ENCODE measurements around the gene PTPN4. TPM values are rescaled to one million over a fixed set of nuclear protein-coding genes. Genes with fewer than 3 reads are reported as not detected.

The PTPN4 gene
- total and polyA plus RNA-seq, 2 of the 13 experiments (the other 11 are each of a cell fraction or from before 2014, with no cell fraction given), result 20.3 to 34.6 TPM

- TF ChIP-seq, protein P1, sequence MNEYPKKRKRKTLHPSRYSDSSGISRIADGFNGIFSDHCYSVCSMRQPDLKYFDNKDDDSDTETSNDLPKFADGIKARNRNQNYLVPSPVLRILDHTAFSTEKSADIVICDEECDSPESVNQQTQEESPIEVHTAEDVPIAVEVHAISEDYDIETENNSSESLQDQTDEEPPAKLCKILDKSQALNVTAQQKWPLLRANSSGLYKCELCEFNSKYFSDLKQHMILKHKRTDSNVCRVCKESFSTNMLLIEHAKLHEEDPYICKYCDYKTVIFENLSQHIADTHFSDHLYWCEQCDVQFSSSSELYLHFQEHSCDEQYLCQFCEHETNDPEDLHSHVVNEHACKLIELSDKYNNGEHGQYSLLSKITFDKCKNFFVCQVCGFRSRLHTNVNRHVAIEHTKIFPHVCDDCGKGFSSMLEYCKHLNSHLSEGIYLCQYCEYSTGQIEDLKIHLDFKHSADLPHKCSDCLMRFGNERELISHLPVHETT (CRISPR knock-in tag; conservative IDR thresholded peaks at IDR 0.05), result no peak
- TF ChIP-seq ZSCAN29 (CRISPR knock-in tag; conservative IDR thresholded peaks at IDR 0.05) (no peak), SYNCRIP (IDR thresholded peaks at IDR 0.05; ENCODE audit: insufficient read depth, low read depth, low read length) (no peak), ONECUT2 (CRISPR knock-in tag; IDR thresholded peaks at IDR 0.05) (no peak), POGZ (CRISPR knock-in tag; IDR thresholded peaks at IDR 0.05) (no peak), XBP1 (CRISPR knock-in tag; IDR thresholded peaks at IDR 0.05) (no peak), ZNF83 (CRISPR knock-in tag; IDR thresholded peaks at IDR 0.05; ENCODE audit: borderline replicate concordance) (no peak), ZNF12 (CRISPR knock-in tag; IDR thresholded peaks at IDR 0.05) (0 out of 2 replicates have a peak, but pooled peaks have one; percentile 45), ELF1 (CRISPR knock-in tag; IDR thresholded peaks at IDR 0.05) (no peak), MNT (IDR thresholded peaks at IDR 0.05) (no peak), KDM5A (IDR thresholded peaks at IDR 0.05; ENCODE audit: borderline replicate concordance, low read length) (no peak), MAF1 (CRISPR knock-in tag; IDR thresholded peaks at IDR 0.05; ENCODE audit: borderline replicate concordance) (no peak), HMGA1 (CRISPR knock-in tag; conservative IDR thresholded peaks at IDR 0.05) (no peak), TGIF2 (CRISPR knock-in tag; IDR thresholded peaks at IDR 0.05) (no peak), LBX2 (CRISPR knock-in tag; IDR thresholded peaks at IDR 0.05; ENCODE audit: borderline replicate concordance) (no peak), ZNF138 (CRISPR knock-in tag; IDR thresholded peaks at IDR 0.05; ENCODE audit: low read depth) (no peak), NFYB (CRISPR knock-in tag; IDR thresholded peaks at IDR 0.05) (no peak), ZNF772 (CRISPR knock-in tag; IDR thresholded peaks at IDR 0.05) (no peak), SIN3B (IDR thresholded peaks at IDR 0.05; ENCODE audit: low read length) (no peak), FOXA3 (CRISPR knock-in tag; IDR thresholded peaks at IDR 0.05) (peak; percentile 77), ZNF7 (CRISPR knock-in tag; IDR thresholded peaks at IDR 0.05) (no peak)
- TF ChIP-seq, protein P2, sequence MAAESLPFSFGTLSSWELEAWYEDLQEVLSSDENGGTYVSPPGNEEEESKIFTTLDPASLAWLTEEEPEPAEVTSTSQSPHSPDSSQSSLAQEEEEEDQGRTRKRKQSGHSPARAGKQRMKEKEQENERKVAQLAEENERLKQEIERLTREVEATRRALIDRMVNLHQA (CRISPR knock-in tag; IDR thresholded peaks at IDR 0.05), result peak; percentile 77; the same call in 1 of the 2 replicates
- TF ChIP-seq, protein P3, sequence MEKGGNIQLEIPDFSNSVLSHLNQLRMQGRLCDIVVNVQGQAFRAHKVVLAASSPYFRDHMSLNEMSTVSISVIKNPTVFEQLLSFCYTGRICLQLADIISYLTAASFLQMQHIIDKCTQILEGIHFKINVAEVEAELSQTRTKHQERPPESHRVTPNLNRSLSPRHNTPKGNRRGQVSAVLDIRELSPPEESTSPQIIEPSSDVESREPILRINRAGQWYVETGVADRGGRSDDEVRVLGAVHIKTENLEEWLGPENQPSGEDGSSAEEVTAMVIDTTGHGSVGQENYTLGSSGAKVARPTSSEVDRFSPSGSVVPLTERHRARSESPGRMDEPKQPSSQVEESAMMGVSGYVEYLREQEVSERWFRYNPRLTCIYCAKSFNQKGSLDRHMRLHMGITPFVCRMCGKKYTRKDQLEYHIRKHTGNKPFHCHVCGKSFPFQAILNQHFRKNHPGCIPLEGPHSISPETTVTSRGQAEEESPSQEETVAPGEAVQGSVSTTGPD (CRISPR knock-in tag; IDR thresholded peaks at IDR 0.05), result no peak
- TF ChIP-seq, protein P4, sequence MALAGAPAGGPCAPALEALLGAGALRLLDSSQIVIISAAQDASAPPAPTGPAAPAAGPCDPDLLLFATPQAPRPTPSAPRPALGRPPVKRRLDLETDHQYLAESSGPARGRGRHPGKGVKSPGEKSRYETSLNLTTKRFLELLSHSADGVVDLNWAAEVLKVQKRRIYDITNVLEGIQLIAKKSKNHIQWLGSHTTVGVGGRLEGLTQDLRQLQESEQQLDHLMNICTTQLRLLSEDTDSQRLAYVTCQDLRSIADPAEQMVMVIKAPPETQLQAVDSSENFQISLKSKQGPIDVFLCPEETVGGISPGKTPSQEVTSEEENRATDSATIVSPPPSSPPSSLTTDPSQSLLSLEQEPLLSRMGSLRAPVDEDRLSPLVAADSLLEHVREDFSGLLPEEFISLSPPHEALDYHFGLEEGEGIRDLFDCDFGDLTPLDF (CRISPR knock-in tag; IDR thresholded peaks at IDR 0.05), result no peak
Measured at GRCh38 chr2:119996148-119996547, 236.4 kb downstream of the PTPN4 start (continued).

Data from HepG2 (cell line).